GM12873 (cell line): ENCODE data around the gene KCNQ1.

Experiments
- TF ChIP-seq, protein P1 (sequence below): IDR thresholded peaks from 2 replicates; pipeline ENCODE4 v1.5.1; 2012; ENCODE audit warnings: low read depth, mild to moderate bottlenecking, moderate library complexity, low read length, control low read depth; ENCODE audit not compliant: insufficient read depth; ENCODE audit errors: missing control alignments

KCNQ1 gene

DNA sequence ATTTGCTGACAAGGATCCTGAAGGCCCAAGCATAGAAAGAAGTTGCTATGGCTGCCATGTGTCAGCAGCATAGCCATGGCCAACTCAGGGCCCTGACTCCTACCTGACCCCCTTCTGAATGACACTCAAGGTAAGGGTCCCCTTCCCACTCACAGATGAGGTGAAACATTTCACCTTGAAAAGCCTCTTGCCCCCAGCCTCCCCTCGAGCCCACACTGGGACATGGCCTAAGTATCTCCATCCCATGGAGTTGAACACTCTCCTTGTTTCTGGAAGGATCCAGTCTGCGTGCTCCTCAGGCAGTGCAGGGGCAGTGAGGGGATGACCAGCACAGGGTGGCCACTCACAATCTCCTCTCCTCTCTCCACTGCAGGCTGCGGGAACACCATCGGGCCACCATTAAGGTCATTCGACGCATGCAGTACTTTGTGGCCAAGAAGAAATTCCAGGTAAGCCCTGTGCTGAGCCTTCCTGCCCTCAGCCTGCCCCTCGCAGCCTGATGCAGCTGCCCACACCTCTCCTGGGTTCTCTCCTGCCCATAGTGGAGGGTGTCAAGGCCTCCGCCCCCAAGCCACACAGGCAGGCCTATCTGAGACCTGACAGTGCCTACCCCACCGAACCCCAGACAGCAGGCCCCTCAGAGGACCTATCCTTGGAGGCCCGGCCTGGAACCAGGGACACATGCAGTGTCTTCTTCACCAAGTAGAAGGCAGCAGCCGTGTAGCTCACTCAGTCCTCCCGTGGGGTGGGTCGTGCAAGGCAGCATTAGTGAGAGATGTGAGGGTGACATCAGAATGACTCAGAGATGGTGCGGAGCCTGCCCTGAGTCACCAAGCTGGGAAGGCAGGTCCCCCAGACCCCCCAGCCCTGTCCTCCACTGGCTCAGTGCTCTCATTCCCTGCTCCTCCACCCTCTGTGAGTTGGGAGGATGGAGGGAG lies 323.9 kb downstream of the KCNQ1 start:
- TF ChIP-seq, protein P1, sequence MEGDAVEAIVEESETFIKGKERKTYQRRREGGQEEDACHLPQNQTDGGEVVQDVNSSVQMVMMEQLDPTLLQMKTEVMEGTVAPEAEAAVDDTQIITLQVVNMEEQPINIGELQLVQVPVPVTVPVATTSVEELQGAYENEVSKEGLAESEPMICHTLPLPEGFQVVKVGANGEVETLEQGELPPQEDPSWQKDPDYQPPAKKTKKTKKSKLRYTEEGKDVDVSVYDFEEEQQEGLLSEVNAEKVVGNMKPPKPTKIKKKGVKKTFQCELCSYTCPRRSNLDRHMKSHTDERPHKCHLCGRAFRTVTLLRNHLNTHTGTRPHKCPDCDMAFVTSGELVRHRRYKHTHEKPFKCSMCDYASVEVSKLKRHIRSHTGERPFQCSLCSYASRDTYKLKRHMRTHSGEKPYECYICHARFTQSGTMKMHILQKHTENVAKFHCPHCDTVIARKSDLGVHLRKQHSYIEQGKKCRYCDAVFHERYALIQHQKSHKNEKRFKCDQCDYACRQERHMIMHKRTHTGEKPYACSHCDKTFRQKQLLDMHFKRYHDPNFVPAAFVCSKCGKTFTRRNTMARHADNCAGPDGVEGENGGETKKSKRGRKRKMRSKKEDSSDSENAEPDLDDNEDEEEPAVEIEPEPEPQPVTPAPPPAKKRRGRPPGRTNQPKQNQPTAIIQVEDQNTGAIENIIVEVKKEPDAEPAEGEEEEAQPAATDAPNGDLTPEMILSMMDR = no peak

DNA sequence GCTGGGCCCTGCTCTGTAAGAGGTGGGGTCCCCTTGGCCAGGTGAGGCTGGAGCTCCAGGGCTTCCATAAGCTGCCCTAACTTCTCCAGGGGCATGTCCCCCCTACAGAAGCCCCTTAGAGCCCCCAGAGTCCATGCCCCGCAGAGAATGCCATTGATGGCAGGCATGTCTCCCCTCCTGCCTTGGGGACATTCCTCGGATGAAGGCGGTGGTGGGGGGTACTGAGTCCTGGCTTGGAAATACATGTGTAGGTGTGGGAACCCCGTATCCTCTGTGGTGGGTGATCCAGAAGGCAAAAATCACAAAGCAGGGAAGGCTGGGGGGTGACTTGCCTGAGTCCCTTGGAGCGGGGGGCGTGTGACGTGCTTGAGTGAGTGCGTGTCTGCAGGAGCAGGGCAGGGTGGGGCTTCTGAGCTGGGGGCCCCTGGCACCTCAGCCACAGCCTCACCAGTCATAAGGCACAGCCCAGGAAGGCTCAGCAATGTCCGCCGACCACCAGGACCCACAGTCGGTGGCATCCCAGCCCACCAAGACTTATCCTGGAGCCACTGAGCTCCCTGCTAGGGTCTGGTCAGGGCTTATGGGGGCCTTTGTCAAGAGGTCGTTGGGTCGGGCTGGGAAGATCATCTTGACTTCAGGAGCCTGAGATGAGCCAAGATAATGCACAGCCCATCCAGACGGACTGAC lies 324.7 kb downstream of the KCNQ1 start:
- TF ChIP-seq, protein P1 = no peak

DNA sequence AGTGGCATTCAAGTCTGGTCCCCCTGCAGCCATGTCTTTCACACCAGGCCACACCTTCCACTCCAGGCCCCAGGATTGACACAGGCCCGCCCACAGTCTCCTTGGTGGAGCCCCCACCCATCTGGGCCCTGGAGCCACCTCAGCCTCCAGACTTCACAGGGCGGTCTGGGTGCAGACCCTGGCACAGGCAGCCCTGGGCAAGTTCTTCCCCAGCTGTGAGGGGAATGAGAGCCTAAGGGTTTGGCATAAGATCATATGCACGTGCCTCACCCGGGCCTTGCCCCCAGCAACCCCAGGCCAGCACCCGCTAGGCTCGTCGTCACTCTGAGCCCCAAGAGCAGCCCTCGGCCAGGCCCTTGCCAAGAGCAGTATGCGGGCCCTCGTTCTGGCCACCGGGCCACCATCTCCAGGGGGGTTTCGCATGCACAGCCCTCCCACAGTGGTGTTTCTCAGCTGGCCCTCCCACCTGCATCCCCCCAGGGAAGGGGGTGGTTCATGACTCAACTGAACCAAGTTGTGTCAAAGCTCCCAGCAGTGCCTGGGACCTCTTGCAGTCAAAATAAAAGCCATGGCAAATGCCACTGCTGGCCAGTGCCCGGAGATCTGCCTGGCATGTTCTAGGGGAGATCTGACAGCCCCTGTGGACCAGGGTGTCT lies 325.4 kb downstream of the KCNQ1 start:
- TF ChIP-seq, protein P1 = no peak

DNA sequence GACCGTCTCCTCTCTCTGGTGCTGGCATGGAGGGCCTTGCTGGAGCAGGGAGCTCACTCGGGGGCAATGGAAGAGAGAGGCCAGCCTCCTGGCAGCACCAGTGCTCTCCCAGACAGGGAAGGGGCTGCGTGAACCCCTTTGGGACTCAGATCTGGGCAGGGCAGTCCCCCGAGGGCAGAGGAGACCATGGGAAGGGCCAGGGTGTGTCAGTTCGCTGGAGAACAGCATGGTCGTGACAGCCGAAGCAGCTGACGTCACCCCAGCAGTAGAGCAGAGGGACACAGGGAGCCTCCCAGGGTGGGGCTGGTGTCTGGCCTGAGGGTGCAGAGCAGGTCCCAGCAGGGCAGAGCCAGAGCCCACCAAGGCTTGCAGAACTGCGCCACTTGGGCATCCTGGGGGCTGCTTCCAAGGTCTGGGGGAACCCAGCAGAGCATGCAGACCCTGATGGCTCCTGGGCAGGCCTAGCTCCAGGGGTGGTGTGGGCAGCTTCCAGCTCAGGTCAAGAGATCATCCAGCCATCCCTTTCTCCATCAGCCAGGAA lies 326.0 kb downstream of the KCNQ1 start:
- TF ChIP-seq, protein P1 = no peak

DNA sequence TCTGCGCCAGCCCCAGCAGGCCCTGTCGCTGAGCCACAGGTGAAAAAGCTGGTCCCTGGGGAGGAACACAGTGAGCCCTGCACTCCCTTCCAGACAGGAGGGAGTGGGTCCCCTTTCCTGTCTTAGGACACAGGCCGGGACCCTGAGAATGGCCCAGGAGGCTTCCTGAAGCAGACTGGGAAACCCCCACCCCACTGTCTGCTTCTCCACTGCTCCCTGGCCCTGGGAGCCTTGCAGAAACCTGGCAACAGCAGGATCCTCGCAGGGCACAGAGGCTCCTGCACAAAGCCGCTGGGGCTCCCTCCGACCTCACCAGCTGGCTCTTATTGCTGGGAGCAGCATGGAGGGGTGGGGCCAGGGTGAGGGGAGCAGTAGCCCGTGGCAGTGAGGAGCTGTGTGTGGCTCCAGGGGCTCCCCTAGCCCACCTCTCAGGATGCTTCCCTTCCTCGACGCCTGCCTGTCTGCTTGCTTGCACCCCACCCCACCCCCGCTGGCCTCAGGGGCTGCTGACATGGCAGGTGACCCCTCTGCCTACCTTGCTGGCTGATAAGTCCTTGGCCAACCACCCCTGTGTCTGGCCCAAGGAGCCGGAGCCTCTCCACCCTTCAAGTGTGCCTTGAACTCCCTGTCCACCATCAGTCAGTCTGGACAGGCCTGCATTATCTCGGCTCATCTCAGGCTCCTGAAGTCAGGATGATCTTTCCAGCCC lies 327.1 kb downstream of the KCNQ1 start:
- TF ChIP-seq, protein P1 = no peak

DNA sequence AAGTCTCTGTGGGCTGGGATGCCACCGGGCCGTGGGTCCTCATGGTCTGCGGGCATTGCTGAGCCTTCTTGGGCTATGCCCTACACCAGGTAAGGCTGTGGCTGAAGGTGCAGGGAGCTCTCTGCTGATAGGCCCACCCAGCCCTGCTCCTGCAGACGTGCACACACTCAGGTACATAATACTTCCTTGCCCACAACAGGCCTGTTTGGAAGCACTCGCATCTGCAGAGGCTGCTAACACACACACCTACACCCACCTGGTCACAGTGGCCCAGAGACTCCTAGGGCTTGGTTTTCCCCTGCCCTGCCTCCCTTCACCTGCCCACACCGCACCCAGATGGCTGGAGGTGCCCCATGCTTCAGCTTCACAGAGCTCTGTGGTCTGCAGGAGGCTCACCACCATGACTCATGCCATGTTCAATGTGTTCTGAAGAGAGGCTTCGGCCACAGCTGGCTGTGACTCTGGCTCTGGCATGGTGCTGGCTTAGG lies 327.8 kb downstream of the KCNQ1 start:
- TF ChIP-seq, protein P1 = no peak
